ENCODE measurements around the gene STIM2. TPM values are rescaled to one million over a fixed set of nuclear protein-coding genes. Genes with fewer than 3 reads are reported as not detected.

The STIM2 gene
- polyA plus RNA-seq, 3 donors: 8.6 to 16.5 (median 8.8) TPM

DNA sequence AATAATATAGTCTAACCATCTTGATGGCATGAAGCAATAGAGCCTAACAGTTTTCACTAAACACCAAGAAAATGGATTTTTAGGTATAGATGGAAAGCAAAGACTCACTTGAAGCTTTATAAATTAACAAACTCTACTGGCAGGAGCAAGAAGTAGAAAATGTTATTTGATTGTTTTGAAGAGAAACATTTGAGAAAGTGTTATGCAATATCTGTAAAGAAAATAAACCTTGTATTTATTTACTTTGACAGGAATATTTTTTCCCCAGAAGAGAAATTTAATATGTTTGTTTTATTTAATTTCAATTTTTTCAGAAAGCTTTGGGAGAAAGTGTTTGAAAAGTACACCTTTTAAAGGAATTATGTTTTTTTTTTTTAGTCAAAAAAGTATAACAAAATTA is 139.0 kb downstream of the STIM2 start:
- no peak overlapping the region for H3K9ac ChIP-seq (ENCODE audit: insufficient read depth, low read length, poor library complexity, severe bottlenecking)
- H3K4me2 ChIP-seq (replicated peaks; ENCODE audit: extremely low read depth, low read length, poor library complexity, severe bottlenecking): no peak overlapping the region
- no peaks in the 10 kb centered on the region for H3K9me3 Mint-ChIP-seq
- H3K27ac Mint-ChIP-seq: no peak overlapping the region
- H3K4me1 Mint-ChIP-seq: no peaks in the 10 kb centered on the region
- H3K79me2 ChIP-seq (ENCODE audit: insufficient read depth, low read length): no peaks in the 10 kb centered on the region
- H4K20me1 ChIP-seq (ENCODE audit: insufficient read depth, low read length): no peaks in the 10 kb centered on the region
- intact Hi-C loops (cut with micrococcal nuclease): no loop called here
- H2AFZ ChIP-seq (ENCODE audit: insufficient read depth, low read depth, low read length, poor library complexity, severe bottlenecking): no peak overlapping the region
- H3K27me3 Mint-ChIP-seq (ENCODE audit: low read depth in 3 of 3): no peaks in the 10 kb centered on the region
- DNase-seq: no peak
- H3K27me3 ChIP-seq (ENCODE audit: control insufficient read depth in 2 of 2, insufficient read depth in 2 of 2, low read length in 2 of 2): no peaks in the 10 kb centered on the region
- TF ChIP-seq CTCF (IDR thresholded peaks at IDR 0.05): no peak
- H3K4me1 ChIP-seq (ENCODE audit: control insufficient read depth in 1 of 2, insufficient read depth in 2 of 2, low read length in 2 of 2): no peaks in the 10 kb centered on the region
- H3K4me3 Mint-ChIP-seq: no peak overlapping the region
- no peaks in the 10 kb centered on the region for H3K9me3 ChIP-seq (replicated peaks in 1 of 2; ENCODE audit: control insufficient read depth in 1 of 2, insufficient read depth in 1 of 2, low read length in 2 of 2)
- peaks cover 7 to 52% of the 10 kb centered on the region in 2 donors for H3K36me3 ChIP-seq (replicated peaks in 1 of 2; ENCODE audit: control insufficient read depth in 1 of 2, insufficient read depth in 2 of 2, low read length in 2 of 2)
- H3K4me3 ChIP-seq (replicated peaks in 1 of 3; ENCODE audit: low read depth in 2 of 3, low read length in 3 of 3): no peak overlapping the region
- H3K36me3 Mint-ChIP-seq: peaks cover 36 to 37% of the 10 kb centered on the region in 2 donors
- no peak overlapping the region for H3K27ac ChIP-seq (ENCODE audit: low read depth in 1 of 2, low read length in 2 of 2)

GRCh38 chr4:27000122-27000521 is 139.5 kb downstream of the STIM2 start:
- peak overlapping the region in 1 of 7 donors; percentile 25 for H3K27ac Mint-ChIP-seq
- H3K9me3 ChIP-seq (replicated peaks in 1 of 2; ENCODE audit: control insufficient read depth in 1 of 2, insufficient read depth in 1 of 2, low read length in 2 of 2): no peaks in the 10 kb centered on the region

More at GRCh38 chr4:27000122-27000521, 139.5 kb downstream of the STIM2 start:
- no peak overlapping the region for H3K4me2 ChIP-seq (replicated peaks; ENCODE audit: extremely low read depth, low read length, poor library complexity, severe bottlenecking)
- Mint-ChIP-seq H3K4me1 (no peaks in the 10 kb centered on the region), H3K36me3 (peaks cover 35 to 36% of the 10 kb centered on the region in 2 donors), H3K27me3 (ENCODE audit: low read depth in 3 of 3) (no peaks in the 10 kb centered on the region), H3K9me3 (no peaks in the 10 kb centered on the region), H3K4me3 (no peak overlapping the region)
- no peak overlapping the region for H3K4me3 ChIP-seq (replicated peaks in 1 of 3; ENCODE audit: low read depth in 2 of 3, low read length in 3 of 3)
- H3K27ac ChIP-seq (ENCODE audit: low read depth in 1 of 2, low read length in 2 of 2): no peak overlapping the region
- H3K36me3 ChIP-seq (replicated peaks in 1 of 2; ENCODE audit: control insufficient read depth in 1 of 2, insufficient read depth in 2 of 2, low read length in 2 of 2): peaks cover 7 to 53% of the 10 kb centered on the region in 2 donors
- no peak for DNase-seq
- H3K4me1 ChIP-seq (ENCODE audit: control insufficient read depth in 1 of 2, insufficient read depth in 2 of 2, low read length in 2 of 2): no peaks in the 10 kb centered on the region
- no peak for TF ChIP-seq CTCF (IDR thresholded peaks at IDR 0.05)
- no peak overlapping the region for H3K9ac ChIP-seq (ENCODE audit: insufficient read depth, low read length, poor library complexity, severe bottlenecking)
- no peaks in the 10 kb centered on the region for H3K27me3 ChIP-seq (ENCODE audit: control insufficient read depth in 2 of 2, insufficient read depth in 2 of 2, low read length in 2 of 2)
- no peaks in the 10 kb centered on the region for H4K20me1 ChIP-seq (ENCODE audit: insufficient read depth, low read length)
- intact Hi-C loops (cut with micrococcal nuclease): no loop called here
- no CpG with 5 or more reads among the region's 2 CpGs for WGBS (ENCODE audit: insufficient coverage)
- no peaks in the 10 kb centered on the region for H3K79me2 ChIP-seq (ENCODE audit: insufficient read depth, low read length)
- no peak overlapping the region for H2AFZ ChIP-seq (ENCODE audit: insufficient read depth, low read depth, low read length, poor library complexity, severe bottlenecking)
